CD4-positive, alpha-beta T cell treated with Interleukin-12 subunit alpha and Interleukin-12 subunit beta, for 1 hour (primary cell): ENCODE data around the gene CBFA2T3.
"Not testable (repeated sequence)": the region's sequence is repeated elsewhere in the genome, so short reads cannot be mapped to it uniquely, and the experiment has no call there.

Experiments used
- DNase-seq: peaks from one replicate; pipeline ENCODE4 v3.0.0-alpha.2; 2020

Gene CBFA2T3

DNA sequence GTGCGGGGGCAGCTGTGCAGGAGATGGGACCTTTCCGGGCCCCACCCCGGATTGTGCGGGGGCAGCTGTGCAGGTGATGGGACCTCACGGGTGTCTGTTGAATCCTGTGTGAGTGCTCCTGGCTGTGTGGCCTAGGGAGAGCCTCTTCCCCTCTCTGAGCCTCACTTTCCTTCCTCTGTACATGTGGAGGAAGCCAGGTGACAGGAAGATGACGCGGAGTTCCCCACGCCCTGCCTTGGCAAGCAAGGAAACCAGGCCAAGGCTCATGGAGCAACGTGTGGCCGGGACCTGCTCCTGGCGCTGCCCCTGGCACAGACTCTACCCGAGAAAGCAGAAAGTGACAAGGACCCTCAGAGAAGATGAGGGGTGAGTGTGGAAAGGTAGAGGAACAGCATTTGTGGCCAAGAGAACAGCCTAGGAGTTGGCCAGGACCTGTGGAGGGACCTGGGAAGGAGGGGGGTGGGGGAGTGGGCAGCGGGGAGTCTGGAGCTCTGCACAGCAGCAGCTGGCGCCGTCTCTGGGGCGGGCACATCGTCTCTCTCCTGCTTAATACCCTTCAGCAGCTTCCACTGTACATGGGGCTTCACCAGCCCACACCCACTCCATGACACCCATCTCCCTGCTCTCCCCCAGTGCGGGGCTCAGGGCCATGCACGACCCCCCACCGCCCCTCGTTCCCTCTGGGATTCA, 72.2 kb downstream of the CBFA2T3 start:
- DNase-seq, result no peak

GRCh38 chr16:88903267-88903666, 73.7 kb downstream of the CBFA2T3 start:
- no peak for DNase-seq

- DNase-seq, result no peak
These were observed 74.3 kb downstream of the CBFA2T3 start for GRCh38 chr16:88902744-88903143.

DNA sequence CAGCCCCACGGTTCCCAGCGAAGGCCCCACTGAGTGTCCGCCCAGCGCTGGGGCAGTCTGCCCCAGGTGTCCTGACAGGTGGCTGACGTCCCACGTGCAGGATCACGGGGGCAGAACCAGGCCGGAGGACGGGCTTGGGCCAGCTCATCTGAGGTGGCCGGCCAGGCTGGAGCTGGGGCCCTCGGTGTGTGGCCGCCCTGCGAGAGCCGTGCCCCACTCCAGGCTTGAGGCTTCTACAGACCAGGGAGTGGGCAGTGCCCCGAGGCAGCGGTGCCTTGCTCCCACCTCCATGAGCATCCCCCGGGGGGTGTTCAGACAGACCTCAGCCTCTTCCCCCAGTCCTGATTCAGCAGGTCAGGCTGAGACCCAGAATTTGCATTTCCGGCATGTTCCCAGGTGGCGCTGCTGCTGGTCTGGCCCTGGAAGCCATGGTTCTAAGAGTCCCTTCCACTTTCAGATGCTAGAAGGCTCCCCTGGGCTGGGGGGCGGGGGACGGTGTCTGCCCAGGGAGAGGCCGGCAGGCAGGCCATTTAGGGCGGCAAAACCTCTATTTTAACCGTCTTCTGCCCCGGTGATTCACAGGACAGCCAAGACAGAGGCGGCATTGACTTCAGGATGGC, 75.2 kb downstream of the CBFA2T3 start:
- DNase-seq, result no peak

DNA sequence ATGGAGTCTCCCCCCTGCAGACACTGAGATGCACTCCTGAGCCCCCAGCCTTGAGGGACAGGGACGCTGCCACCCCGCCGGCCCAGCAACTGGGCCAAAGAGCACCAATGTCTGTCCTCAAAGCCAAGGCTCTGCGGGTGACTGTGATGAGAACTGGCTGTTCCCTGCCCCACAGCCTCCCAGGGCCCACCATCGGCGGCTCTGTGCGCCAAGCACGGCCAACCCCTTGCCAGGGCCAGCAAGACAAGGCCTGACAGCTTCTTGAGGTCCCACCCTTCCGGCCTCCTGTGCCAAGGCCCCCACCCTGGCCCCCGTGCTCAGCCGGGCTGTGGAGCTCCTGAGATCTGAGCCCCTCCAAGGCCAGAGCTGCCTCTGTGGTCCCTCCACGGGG, 76.3 kb downstream of the CBFA2T3 start:
- DNase-seq, result no peak

GRCh38 chr16:88899901-88900661, 76.9 kb downstream of the CBFA2T3 start:
- no peak for DNase-seq

GRCh38 chr16:88897696-88898425, 79.1 kb downstream of the CBFA2T3 start:
- no peak for DNase-seq

GRCh38 chr16:88896238-88897070, 80.6 kb downstream of the CBFA2T3 start:
- no peak for DNase-seq

GRCh38 chr16:88895335-88895734, 81.7 kb downstream of the CBFA2T3 start:
- DNase-seq, result no peak

DNA sequence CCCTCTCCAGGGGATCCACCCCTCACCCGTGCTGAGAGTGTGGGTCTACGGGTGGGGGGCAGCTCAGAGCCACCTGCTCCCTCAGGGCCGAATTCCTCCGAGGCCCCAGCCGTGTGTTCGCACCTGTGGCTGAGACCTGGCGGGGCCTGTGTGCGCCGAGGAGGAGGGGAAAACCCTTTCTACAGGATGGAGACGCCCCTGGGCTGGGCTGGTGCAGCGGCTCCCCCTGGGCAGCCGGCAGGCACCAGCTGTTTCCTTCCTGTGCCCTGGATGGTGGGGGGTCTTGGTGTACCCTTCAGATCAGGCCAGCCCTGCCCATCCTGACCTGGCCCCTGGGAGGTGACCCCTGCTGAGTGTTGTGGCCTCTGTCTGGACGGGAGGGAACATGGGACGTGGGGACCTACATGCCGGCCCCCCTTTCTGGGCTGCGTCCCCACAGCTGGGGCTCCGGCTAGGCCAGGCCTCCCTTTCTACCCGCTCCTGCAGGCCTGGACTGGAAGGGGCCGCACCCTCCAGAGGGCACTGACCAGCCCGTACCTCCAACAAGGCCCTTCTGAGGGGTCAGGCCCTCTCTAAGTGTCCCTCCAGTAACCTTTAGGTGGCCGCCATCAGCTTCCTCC, 82.2 kb downstream of the CBFA2T3 start:
- DNase-seq, result no peak

DNA sequence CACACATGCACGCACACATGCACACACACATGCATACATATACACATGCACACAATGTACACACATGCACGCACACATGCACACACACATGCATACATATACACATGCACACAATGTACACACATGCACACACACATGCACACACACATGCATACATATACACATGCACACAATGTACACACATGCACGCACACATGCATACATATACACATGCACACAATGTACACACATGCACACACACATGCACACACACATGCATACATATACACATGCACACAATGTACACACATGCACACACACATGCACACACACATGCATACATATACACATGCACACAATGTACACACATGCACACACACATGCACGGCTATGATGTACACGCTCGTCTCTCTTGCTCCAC, 82.7 kb downstream of the CBFA2T3 start:
- DNase-seq, result not testable (repeated sequence)

GRCh38 chr16:88893127-88893968, 83.7 kb downstream of the CBFA2T3 start:
- DNase-seq, result no peak

- no peak for DNase-seq
These were observed 84.9 kb downstream of the CBFA2T3 start for GRCh38 chr16:88892065-88892464.

GRCh38 chr16:88891083-88891482, 85.9 kb downstream of the CBFA2T3 start:
- DNase-seq, result no peak

DNA sequence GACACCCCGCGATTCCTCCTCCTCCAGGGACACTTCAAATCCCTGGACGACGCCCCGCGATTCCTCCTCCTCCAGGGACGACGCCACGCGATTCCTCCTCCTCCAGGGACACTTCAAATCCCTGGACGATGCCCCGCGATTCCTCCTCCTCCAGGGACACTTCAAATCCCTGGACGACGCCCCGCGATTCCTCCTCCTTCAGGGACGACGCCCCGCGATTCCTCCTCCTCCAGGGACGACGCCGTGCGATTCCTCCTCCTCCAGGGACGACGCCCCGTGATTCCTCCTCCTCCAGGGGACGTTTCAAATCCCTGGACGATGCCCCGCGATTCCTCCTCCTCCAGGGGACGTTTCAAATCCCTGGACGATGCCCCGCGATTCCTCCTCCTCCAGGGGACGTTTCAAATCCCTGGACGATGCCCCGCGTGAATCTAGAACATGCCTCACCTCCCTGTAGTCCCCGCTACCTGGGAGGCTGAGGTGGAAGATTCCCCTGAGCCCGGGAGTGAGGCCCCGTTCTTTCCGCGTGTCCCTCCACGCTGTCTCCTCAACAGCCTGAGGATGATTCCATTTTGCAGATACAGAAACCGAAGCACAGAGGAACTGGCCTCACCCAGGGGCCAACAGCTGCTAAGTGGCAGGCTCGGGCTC, 87.2 kb downstream of the CBFA2T3 start:
- DNase-seq, result not testable (repeated sequence)

DNA sequence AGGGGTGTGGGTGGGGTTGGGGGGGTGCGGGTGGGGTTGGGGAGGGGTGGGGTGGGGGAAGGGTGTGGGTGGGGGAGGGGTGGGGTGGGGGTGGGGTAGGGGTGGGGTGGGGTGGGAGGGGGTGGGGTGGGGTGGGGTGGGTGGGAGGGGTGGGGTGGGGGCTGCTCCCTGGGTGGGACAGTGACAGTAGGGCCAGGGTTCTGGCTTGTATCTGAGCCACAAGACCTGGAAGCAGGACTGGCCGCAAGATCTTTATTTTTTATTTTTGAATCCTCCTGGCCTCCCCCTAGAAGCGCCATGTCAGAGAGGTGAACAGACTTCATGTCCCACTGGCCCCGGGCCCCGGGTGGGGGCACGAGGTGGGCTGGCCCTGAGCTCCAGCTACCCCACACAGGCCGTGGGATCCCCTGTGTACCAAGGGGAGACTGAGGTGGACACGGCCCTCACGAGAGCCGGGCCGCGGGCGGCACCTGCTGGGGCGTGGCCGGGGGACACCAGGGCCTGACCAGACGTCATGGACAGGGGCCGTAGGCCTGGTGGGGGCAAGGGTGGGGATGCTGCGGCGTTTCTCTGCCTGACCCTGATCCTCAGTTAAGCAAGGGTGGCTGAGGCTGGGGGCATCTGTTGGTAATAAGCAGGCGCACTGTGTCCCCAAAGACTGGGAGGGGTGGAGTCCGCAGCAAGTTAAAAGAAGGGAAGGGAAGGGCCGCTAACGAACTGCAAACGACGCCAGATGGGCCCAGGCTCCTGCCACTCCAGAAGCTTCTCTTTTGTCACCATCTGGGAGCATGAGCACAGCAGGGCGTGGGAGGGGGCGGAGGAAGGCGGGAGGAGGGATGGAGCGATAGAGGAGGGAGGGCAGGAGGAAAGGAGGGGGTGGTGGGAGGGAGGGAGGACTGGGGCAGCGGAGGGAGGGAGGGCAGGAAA, 88.3 kb downstream of the CBFA2T3 start:
- no peak for DNase-seq

DNA sequence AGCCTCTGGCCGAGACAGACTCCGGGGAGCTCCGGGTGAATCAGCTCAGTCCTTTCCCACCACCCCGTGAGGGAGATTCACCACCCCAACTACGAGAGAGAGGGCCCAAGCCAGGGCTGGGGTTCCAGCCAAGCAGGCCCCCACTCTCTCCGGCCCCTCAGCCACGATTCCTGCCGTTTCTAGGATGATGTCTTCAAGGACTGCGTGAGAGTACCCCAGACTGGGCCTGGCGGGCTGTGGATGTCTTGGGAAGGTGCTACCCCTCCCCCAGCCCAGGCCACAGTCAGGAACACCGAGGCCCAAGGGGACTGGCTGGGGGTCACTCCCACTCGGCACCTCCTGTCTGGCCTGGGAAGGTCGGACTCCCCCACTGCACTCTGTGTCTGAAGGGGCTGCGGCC, 89.0 kb downstream of the CBFA2T3 start:
- DNase-seq, result no peak

DNA sequence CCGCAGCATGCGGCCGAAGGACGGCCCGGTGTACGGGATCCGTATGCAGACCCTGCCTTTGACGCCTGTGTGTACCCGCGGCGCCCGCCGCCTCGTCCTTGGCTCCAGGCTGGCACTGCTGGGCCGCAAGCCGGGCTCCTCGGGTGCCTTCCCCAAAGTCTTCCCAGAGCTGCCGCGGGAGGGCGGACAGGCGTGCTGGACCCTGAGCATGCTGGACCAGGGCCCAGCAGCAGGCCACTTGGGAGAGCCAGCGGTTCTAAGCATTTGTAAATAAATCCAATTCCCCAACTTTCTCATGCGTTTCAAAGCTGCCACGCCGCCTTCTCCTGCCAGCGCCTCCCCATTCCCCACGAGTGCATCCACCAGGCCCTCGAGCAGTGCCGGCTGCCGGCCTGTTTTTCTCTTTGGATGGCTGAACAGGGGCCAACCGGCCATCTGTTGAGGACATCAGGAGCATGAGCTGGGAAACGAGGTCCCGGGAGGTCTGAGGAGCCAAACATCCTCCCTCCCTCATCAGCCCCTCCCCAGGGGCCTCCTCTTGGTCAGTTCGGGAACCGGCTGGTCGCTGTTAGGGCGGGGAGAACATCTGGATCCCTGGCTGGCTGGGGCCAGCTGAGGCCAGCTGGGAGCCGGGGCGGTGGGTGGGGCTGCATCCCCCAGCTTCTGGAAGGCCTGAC, 90.0 kb downstream of the CBFA2T3 start:
- DNase-seq, result no peak

- DNase-seq, result no peak
These were observed 90.6 kb downstream of the CBFA2T3 start for GRCh38 chr16:88886420-88886844.
